ENCODE measurements around the gene CRYL1. TPM values are rescaled to one million over a fixed set of nuclear protein-coding genes. Genes with fewer than 3 reads are reported as not detected.
A peak's percentile ranks its signal among the peaks of the same experiment; 100 is the strongest.

The CRYL1 gene
- polyA plus RNA-seq, 1 of the 3 experiments (the other 2 are of a cell fraction) = 34.8 TPM

DNA sequence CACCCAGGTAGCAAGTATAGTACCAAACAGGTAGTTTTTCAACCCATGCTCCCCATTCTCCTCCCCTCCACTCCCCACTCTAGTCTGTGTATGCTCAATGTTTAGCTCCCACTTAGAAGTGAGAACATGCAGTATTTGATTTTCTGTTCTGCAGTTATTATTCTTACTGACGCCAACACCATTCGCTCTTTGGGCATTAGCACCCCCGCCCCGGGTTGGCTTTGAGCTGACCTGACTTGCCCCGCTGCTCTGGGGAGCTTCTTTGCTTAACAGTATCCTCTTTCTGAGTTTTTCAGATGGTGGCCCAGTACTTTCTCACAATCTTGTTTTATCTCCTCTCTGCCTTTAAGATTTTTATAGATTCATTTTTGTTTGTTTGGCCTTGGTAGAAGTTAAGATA, 138.7 kb downstream of the CRYL1 start:
- Histone ChIP-seq H3K36me3 (replicated peaks in 1 of 2; ENCODE audit: control insufficient read depth in 1 of 2, insufficient read depth in 2 of 2, low read length in 1 of 2) (no peaks in the 10 kb centered on the region), H3K27me3 (ENCODE audit: insufficient read depth) (peaks cover 3% of the 10 kb centered on the region; the same call in 1 of the 2 replicates)

DNA sequence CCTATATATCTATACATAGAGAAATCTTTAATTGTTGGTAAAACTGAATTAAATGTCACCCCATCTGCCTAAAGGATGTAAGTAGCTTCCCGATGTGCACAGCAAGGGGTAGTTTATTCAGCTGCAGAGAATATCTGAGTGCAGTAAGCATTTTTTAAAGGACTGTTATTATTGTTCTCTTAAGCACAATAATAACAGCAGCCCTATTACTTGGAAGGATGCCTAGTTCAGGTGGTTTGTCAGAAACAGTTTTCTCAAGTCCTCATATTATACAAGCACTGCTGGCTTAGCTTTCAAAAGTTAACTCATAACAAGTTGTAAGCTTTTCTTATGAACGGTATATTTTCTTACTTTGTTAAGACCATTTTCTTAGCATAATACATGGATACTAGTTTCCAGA, 142.6 kb downstream of the CRYL1 start:
- CTCF ChIA-PET = interaction anchor here (0.6 to 0.7 kb wide), 2 partner anchors 22 to 26 kb away, joined by 3 read pairs; no protein-coding TSS in a partner anchor
- POLR2A ChIA-PET = no interaction called here
- Histone ChIP-seq H3K4me3 (ENCODE audit: low read depth in 2 of 2, low read length in 1 of 2) (no peak overlapping the region), H2AFZ (ENCODE audit: low read depth) (no peak overlapping the region), H3K9me2 (no peaks in the 10 kb centered on the region), H3K27ac (ENCODE audit: low read depth in 2 of 2, low read length in 1 of 2) (no peak overlapping the region), H3K9ac (no peak overlapping the region), H3K9me3 (no peaks in the 10 kb centered on the region), H3K36me3 (replicated peaks in 1 of 2; ENCODE audit: control insufficient read depth in 1 of 2, insufficient read depth in 2 of 2, low read length in 1 of 2) (no peaks in the 10 kb centered on the region), H4K20me1 (ENCODE audit: insufficient read depth) (no peaks in the 10 kb centered on the region), H3K4me1 (ENCODE audit: control insufficient read depth in 1 of 2, insufficient read depth in 2 of 2, low read depth in 1 of 2, low read length in 1 of 2) (no peaks in the 10 kb centered on the region), H3K4me2 (no peak overlapping the region), H3K79me2 (ENCODE audit: insufficient read depth) (no peaks in the 10 kb centered on the region), H3K27me3 (ENCODE audit: insufficient read depth) (peaks cover 3% of the 10 kb centered on the region; the same call in 1 of the 2 replicates), H3F3A (replicated peaks; ENCODE audit: insufficient read depth) (no peaks in the 10 kb centered on the region)
- 25% methylated on average over 2 of the region's 2 CpGs for WGBS (ENCODE audit: low lambda C conversion rate)
- no peak for DNase-seq
- TF ChIP-seq RAD21 (IDR thresholded peaks at IDR 0.05; ENCODE audit: low read length) = no peak
- no peak for TF ChIP-seq POLR2AphosphoS5 (IDR thresholded peaks at IDR 0.05; ENCODE audit: low read depth, low read length)
- no peak for TF ChIP-seq NRF1 (IDR thresholded peaks at IDR 0.05; ENCODE audit: low read depth, low read length)
- no peak for TF ChIP-seq RFX5 (IDR thresholded peaks at IDR 0.05; ENCODE audit: low read length)
- no peak for TF ChIP-seq EZH2phosphoT487 (IDR thresholded peaks at IDR 0.05; ENCODE audit: borderline replicate concordance, low read depth)
- no peak for TF ChIP-seq SIN3A (IDR thresholded peaks at IDR 0.05; ENCODE audit: borderline replicate concordance, low read depth, low read length)
- TF ChIP-seq GABPA (IDR thresholded peaks at IDR 0.05; ENCODE audit: low read depth) = no peak

More for the DNA sequence above, 138.7 kb downstream of the CRYL1 start:
- Histone ChIP-seq H3K9me2 (no peaks in the 10 kb centered on the region), H3K4me1 (ENCODE audit: control insufficient read depth in 1 of 2, insufficient read depth in 2 of 2, low read depth in 1 of 2, low read length in 1 of 2) (no peaks in the 10 kb centered on the region), H2AFZ (ENCODE audit: low read depth) (peak overlapping the region; percentile 65), H3K9ac (no peak overlapping the region), H4K20me1 (ENCODE audit: insufficient read depth) (no peaks in the 10 kb centered on the region), H3K27ac (ENCODE audit: low read depth in 2 of 2, low read length in 1 of 2) (no peak overlapping the region), H3K4me2 (no peak overlapping the region), H3K79me2 (ENCODE audit: insufficient read depth) (no peaks in the 10 kb centered on the region), H3K9me3 (no peaks in the 10 kb centered on the region), H3F3A (replicated peaks; ENCODE audit: insufficient read depth) (no peaks in the 10 kb centered on the region), H3K4me3 (ENCODE audit: low read depth in 2 of 2, low read length in 1 of 2) (no peak overlapping the region)
- no peak for DNase-seq
- 64% methylated on average over 5 of the region's 5 CpGs for WGBS (ENCODE audit: low lambda C conversion rate)
- TF ChIP-seq, protein P1, sequence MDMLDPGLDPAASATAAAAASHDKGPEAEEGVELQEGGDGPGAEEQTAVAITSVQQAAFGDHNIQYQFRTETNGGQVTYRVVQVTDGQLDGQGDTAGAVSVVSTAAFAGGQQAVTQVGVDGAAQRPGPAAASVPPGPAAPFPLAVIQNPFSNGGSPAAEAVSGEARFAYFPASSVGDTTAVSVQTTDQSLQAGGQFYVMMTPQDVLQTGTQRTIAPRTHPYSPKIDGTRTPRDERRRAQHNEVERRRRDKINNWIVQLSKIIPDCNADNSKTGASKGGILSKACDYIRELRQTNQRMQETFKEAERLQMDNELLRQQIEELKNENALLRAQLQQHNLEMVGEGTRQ (IDR thresholded peaks at IDR 0.05; ENCODE audit: borderline replicate concordance, low read depth, low read length) = no peak
- TF ChIP-seq SMC3 (IDR thresholded peaks at IDR 0.05; ENCODE audit: low read depth, low read length) (no peak), EP300 (IDR thresholded peaks at IDR 0.05; ENCODE audit: borderline replicate concordance in 1 of 2, low read depth in 1 of 2, low read length in 1 of 2) (no peak), YY1 (IDR thresholded peaks at IDR 0.05; ENCODE audit: low read depth) (no peak), POLR2AphosphoS5 (IDR thresholded peaks at IDR 0.05; ENCODE audit: low read depth, low read length) (no peak), GATA2 (CRISPR knock-in tag; IDR thresholded peaks at IDR 0.05) (no peak), RFX5 (IDR thresholded peaks at IDR 0.05; ENCODE audit: low read length) (no peak), TAF1 (IDR thresholded peaks at IDR 0.05; ENCODE audit: borderline replicate concordance, low read depth, low read length) (no peak)
- TF ChIP-seq, protein P2, sequence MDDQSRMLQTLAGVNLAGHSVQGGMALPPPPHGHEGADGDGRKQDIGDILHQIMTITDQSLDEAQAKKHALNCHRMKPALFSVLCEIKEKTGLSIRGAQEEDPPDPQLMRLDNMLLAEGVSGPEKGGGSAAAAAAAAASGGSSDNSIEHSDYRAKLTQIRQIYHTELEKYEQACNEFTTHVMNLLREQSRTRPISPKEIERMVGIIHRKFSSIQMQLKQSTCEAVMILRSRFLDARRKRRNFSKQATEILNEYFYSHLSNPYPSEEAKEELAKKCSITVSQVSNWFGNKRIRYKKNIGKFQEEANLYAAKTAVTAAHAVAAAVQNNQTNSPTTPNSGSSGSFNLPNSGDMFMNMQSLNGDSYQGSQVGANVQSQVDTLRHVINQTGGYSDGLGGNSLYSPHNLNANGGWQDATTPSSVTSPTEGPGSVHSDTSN (IDR thresholded peaks at IDR 0.05) = no peak
- ChIA-PET POLR2A (no interaction called here), CTCF (interaction anchor here (1.3 kb wide), 1 partner anchor 8 kb away, joined by 3 read pairs; no protein-coding TSS in a partner anchor)

Data from SK-N-SH (cell line).